Medulla oblongata (tissue), 1 donor: ENCODE data around the gene WDR7.

Experiments
- DNase-seq: peaks from one replicate; pipeline ENCODE4 v3.0.0-alpha.2; 2015; ENCODE audit errors: extremely low spot score

WDR7 gene

GRCh38 chr18:57080479-57080878 lies 429.3 kb downstream of the WDR7 start:
- DNase-seq: no peak

DNA sequence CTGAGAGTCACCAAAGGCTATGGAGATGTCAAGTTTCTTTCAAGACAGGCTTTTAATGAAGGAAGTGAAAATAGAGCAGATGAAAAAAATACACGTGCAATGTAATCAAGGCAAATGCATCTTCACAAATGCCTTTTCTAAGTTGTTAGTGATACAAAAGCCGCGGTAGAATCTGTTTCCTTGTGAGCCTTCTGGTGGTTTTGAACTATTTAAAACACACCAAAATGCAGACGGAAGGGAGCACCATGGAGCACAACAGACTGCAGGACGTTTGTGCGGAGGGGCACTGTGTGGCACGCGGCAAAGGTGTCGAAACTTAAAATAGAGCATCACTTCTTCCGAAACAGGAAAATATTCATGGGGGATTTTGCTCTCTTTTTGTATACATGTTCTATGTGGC lies 430.7 kb downstream of the WDR7 start:
- no peak for DNase-seq

DNA sequence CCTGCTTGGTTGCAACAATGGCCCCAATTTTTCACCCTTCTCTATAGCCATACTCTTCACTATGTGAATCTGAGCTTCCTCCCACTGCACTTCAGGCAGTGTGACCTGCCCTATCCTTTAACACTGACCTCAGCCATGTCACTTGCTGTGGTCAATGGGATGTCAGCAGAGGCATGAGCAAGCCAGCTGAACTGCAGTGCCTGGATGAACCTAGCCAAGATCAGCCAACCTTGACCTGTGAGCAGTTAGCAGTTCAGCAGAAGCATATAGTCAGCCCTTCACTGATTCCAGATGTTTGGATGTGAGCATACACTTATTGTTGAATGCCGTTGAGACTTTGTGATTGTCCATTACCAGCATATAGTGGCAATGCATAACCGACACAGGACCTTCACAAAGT lies 432.3 kb downstream of the WDR7 start:
- DNase-seq: no peak

DNA sequence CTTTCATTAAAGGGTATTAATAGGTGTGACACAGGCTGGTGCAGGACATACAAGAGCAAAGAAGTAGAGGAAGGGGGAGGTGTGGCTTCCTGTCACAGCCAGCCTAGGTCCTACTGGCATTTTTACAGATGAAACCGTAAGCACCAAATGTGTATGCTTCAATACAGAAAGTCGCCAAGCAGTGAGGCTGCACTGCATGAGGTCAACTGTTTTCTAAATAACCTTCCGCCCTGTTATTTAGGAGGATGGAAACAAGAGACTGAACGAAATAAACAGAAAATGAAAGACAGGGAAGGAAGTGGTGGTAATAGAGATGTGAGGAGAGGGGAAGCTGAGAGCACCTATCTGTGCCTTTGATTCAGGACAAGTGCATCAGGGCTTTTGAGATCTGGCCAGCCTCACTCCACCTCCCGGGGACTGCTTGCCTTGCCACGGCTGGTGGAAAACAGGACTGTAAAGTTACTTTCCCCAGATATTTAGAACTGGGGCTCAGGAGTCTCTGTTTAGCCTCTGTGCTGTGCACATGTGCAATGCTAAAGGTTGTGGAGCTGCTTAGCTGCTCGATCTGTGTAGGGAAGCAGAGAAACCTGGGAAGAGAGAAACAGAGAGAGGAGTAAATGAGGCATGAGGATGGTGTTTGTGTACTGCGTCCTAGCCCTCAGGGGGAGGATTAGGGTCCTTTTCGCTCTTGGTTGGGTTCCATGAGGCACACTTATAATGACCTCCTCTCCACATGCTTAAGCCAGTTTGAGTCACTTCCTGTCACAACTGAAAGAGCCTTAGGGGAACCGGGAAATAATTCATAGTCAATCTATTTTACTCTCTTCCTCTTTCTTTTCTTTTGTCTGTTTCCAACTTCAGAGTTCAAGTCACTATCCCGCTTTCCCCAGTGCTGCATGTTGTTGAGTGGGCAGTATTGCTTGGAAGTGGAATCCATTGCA lies 433.4 kb downstream of the WDR7 start:
- no peak for DNase-seq

GRCh38 chr18:57085371-57085770 lies 434.2 kb downstream of the WDR7 start:
- no peak for DNase-seq

- DNase-seq: no peak
Observed at GRCh38 chr18:57086163-57086562, 435.0 kb downstream of the WDR7 start.
